NT2/D1 (cell line): ENCODE results near the gene PNRC1.

Experiments used
- SUZ12 ChIP-seq: IDR thresholded peaks from 2 replicates; pipeline ENCODE4 v1.6.1; 2011; ENCODE audit not compliant: insufficient read length, insufficient read depth; ENCODE audit errors: extremely low read depth
- YY1 ChIP-seq: IDR thresholded peaks from 2 replicates; pipeline ENCODE4 v1.6.1; 2011; ENCODE audit not compliant: insufficient read length, insufficient read depth
- ZNF274 ChIP-seq: IDR thresholded peaks from 2 replicates; pipeline ENCODE4 v1.6.1; 2011; ENCODE audit warnings: mild to moderate bottlenecking, low read depth, low read length

- no peak for TF ChIP-seq ZNF274
- TF ChIP-seq YY1, result no peak
- TF ChIP-seq SUZ12, result no peak
Measured at GRCh38 chr6:89068695-89069094, 11.9 kb upstream of the PNRC1 start.
